ENCODE results near the gene MYO19. TPM values are rescaled to one million over a fixed set of nuclear protein-coding genes. Genes with fewer than 3 reads are reported as not detected.

The MYO19 gene
- total and polyA plus RNA-seq, 9 of the 15 experiments (the other 6 are each of a cell fraction or from before 2014, with no cell fraction given): 21.6 to 176 (median 129) TPM

DNA sequence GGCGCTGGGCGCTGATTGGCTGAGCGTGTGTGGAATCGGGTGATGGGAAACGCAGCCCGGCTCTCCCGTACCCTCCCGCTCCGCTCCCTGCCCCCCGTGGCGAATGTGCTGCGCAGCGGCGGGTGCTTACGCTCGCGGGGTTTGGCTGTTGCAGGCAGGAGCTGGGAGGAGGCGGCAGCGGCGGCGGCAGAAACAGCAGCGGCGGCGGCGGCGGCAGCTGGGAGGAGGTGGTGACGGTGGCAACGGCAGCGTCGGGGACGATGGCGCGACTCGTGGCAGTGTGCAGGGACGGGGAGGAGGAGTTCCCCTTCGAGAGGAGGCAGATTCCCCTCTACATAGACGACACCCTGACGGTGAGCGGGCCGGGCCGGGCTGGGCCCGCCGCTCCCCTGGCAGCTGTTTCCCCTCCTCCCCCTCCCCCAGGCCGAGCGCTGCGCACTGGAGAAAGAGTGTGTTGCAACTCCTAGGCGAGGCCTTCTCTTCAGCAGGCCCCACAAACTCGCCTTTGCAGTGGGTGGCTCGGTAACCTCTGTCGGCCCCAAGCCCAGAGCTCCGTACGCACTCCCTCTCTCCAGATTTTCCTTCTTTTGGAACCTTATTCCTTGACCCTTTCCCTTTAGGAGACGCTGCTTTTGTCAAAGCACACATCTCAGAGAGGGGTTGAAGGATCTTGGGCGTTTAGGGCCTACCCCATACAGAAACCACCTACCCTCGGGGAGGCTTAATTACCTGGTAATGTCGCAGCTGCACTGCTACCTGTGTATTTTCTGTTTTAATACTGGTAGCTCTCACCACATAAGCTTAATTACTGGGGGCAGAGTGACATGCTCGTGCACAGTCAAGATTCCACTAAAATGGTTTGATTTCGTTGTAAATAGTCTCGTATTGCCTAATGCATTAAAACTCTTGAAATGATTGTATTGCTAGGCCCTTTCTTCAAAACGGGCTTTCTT, 11.1 kb upstream of the MYO19 start (continued):
- TF ChIP-seq, protein P1, sequence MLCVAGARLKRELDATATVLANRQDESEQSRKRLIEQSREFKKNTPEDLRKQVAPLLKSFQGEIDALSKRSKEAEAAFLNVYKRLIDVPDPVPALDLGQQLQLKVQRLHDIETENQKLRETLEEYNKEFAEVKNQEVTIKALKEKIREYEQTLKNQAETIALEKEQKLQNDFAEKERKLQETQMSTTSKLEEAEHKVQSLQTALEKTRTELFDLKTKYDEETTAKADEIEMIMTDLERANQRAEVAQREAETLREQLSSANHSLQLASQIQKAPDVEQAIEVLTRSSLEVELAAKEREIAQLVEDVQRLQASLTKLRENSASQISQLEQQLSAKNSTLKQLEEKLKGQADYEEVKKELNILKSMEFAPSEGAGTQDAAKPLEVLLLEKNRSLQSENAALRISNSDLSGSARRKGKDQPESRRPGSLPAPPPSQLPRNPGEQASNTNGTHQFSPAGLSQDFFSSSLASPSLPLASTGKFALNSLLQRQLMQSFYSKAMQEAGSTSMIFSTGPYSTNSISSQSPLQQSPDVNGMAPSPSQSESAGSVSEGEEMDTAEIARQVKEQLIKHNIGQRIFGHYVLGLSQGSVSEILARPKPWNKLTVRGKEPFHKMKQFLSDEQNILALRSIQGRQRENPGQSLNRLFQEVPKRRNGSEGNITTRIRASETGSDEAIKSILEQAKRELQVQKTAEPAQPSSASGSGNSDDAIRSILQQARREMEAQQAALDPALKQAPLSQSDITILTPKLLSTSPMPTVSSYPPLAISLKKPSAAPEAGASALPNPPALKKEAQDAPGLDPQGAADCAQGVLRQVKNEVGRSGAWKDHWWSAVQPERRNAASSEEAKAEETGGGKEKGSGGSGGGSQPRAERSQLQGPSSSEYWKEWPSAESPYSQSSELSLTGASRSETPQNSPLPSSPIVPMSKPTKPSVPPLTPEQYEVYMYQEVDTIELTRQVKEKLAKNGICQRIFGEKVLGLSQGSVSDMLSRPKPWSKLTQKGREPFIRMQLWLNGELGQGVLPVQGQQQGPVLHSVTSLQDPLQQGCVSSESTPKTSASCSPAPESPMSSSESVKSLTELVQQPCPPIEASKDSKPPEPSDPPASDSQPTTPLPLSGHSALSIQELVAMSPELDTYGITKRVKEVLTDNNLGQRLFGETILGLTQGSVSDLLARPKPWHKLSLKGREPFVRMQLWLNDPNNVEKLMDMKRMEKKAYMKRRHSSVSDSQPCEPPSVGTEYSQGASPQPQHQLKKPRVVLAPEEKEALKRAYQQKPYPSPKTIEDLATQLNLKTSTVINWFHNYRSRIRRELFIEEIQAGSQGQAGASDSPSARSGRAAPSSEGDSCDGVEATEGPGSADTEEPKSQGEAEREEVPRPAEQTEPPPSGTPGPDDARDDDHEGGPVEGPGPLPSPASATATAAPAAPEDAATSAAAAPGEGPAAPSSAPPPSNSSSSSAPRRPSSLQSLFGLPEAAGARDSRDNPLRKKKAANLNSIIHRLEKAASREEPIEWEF (CRISPR knock-in tag; IDR thresholded peaks at IDR 0.05): no peak
- 0 out of 4 replicates have a peak, but pooled peaks have one; percentile 41 to 46 for TF ChIP-seq TEAD1 (CRISPR knock-in tag; IDR thresholded peaks at IDR 0.05)
- TF ChIP-seq GMEB1 (CRISPR knock-in tag; IDR thresholded peaks at IDR 0.05): peak; percentile 91
- TF ChIP-seq ARID4B (CRISPR knock-in tag; IDR thresholded peaks at IDR 0.05): peak; percentile 70; the same call in 1 of the 2 replicates
- TF ChIP-seq TRIM24 (IDR thresholded peaks at IDR 0.05): peak in 1 of 2 experiments; percentile 47; a peak in 1 of 4 replicates
- TF ChIP-seq FOSL1 (tag; conservative IDR thresholded peaks at IDR 0.05): 0 out of 2 replicates have a peak, but pooled peaks have one; percentile 4
- peak; percentile 60 for TF ChIP-seq ATF7 (IDR thresholded peaks at IDR 0.05)
- peak; percentile 93; the same call in 1 of the 2 replicates for TF ChIP-seq CGGBP1 (CRISPR knock-in tag; IDR thresholded peaks at IDR 0.05)
- TF ChIP-seq SIN3B (IDR thresholded peaks at IDR 0.05; ENCODE audit: low read depth): peak; percentile 80
- peak; percentile 98 to 99 for TF ChIP-seq MAZ (CRISPR knock-in tag; conservative IDR thresholded peaks at IDR 0.05 in 1 of 2, IDR thresholded peaks at IDR 0.05 in 1 of 2)
- 0 out of 2 replicates have a peak, but pooled peaks have one; percentile 53 for TF ChIP-seq SRSF1 (IDR thresholded peaks at IDR 0.05; ENCODE audit: low read depth, low read length)
- peak in 2 of 3 experiments; percentile 65 to 68 for TF ChIP-seq YY1 (IDR thresholded peaks at IDR 0.05; ENCODE audit: borderline replicate concordance in 1 of 3, control insufficient read depth in 1 of 3, extremely low read depth in 1 of 3, insufficient read depth in 3 of 3, insufficient read length in 1 of 3, insufficient replicate concordance in 2 of 3, low read depth in 1 of 3, low read length in 2 of 3)
- TF ChIP-seq EP300 (IDR thresholded peaks at IDR 0.05; ENCODE audit: low read length): peak; percentile 99

All from K562 (cell line).